HEK293 (cell line): ENCODE measurements around the gene SYNDIG1L.

Experiments
- CTCF ChIA-PET: fragments of 350-600 bp; formaldehyde crosslinking; extraction: SDS; loops from one replicate; lab custom pipeline; 2021; ENCODE audit warnings: antibody characterized with exemption; lab: Yijun Ruan, JAX
- POLR2A ChIA-PET: fragments of 300-600 bp; formaldehyde crosslinking; extraction: SDS; loops from one replicate; lab custom pipeline; 2020; ENCODE audit warnings: antibody characterized with exemption, inconsistent platforms; lab: Yijun Ruan, JAX
- H3K27ac ChIP-seq: fragments of 200-500 bp; sonication (Bioruptor generic); 2 replicates; pipeline ENCODE4 v1.5.1; 2014; ENCODE audit warnings: low read depth, low read length, control low read depth, inconsistent platforms; ENCODE audit errors: extremely low read depth
- H3K36me3 ChIP-seq, 2 experiments: fragments of 200-500 bp in 1 of 2; sonication (Bioruptor generic) in 1 of 2; 1 replicate in 1 of 2; 2 replicates in 1 of 2; pipeline ENCODE4 v1.5.1; 2014 to 2017; ENCODE audit warnings: inconsistent platforms in 2 of 2, low read length in 2 of 2; ENCODE audit not compliant: control insufficient read depth in 2 of 2, insufficient read depth in 1 of 2
- H3K4me1 ChIP-seq: fragments of 200-500 bp; sonication (Bioruptor generic); 2 replicates; pipeline ENCODE4 v1.5.1; 2014; ENCODE audit warnings: mild to moderate bottlenecking, low read length, inconsistent platforms; ENCODE audit not compliant: control insufficient read depth, insufficient read depth
- H3K4me3 ChIP-seq: 2 replicates; pipeline ENCODE4 v1.5.1; 2011; ENCODE audit warnings: low read depth, mild to moderate bottlenecking, control low read depth, low read length, moderate library complexity
- H3K9me3 ChIP-seq: fragments of 200-500 bp; sonication (Bioruptor generic); 2 replicates; pipeline ENCODE4 v1.5.1; 2014; ENCODE audit warnings: low read depth, low read length, inconsistent platforms; ENCODE audit not compliant: control insufficient read depth, insufficient read depth
- BCL11A ChIP-seq: fragments of 450-650 bp; formaldehyde crosslinking; IDR thresholded peaks from 2 replicates; pipeline ENCODE4 v1.5.1; 2016; ENCODE audit warnings: low read depth, missing biosample characterization, missing genetic modification characterization
- KLF10 ChIP-seq: fragments of 450-650 bp; IDR thresholded peaks from 2 replicates; pipeline ENCODE4 v1.5.1; 2018; ENCODE audit warnings: missing biosample characterization, mild to moderate bottlenecking, missing genetic modification characterization
- PRDM1 ChIP-seq: fragments of 450-650 bp; formaldehyde crosslinking; IDR thresholded peaks from 2 replicates; pipeline ENCODE4; 2016; ENCODE audit warnings: missing biosample characterization, missing genetic modification characterization
- ZFP41 ChIP-seq: fragments of 450-650 bp; formaldehyde crosslinking; IDR thresholded peaks from 2 replicates; pipeline ENCODE4 v1.5.1; 2016; ENCODE audit warnings: missing biosample characterization, missing genetic modification characterization, borderline replicate concordance
- ZNF157 ChIP-seq: fragments of 450-650 bp; formaldehyde crosslinking; IDR thresholded peaks from 2 replicates; pipeline ENCODE4 v1.5.1; 2016; ENCODE audit warnings: missing biosample characterization, missing genetic modification characterization
- ZNF19 ChIP-seq: fragments of 450-650 bp; formaldehyde crosslinking; IDR thresholded peaks from 2 replicates; pipeline ENCODE4; 2016; ENCODE audit warnings: missing biosample characterization, missing genetic modification characterization, low read depth
- ZNF223 ChIP-seq: fragments of 450-650 bp; formaldehyde crosslinking; IDR thresholded peaks from 2 replicates; pipeline ENCODE4 v1.5.1; 2016; ENCODE audit warnings: missing biosample characterization, missing genetic modification characterization
- ZNF239 ChIP-seq: fragments of 450-650 bp; formaldehyde crosslinking; IDR thresholded peaks from 2 replicates; pipeline ENCODE4 v1.5.1; 2016; ENCODE audit warnings: missing biosample characterization, missing genetic modification characterization
- ZNF366 ChIP-seq: fragments of 450-650 bp; formaldehyde crosslinking; conservative IDR thresholded peaks from 2 replicates; pipeline ENCODE4 v1.5.1; 2016; ENCODE audit warnings: missing biosample characterization, missing genetic modification characterization
- ZNF561 ChIP-seq: fragments of 450-650 bp; IDR thresholded peaks from 2 replicates; pipeline ENCODE4 v1.5.1; 2018; ENCODE audit warnings: missing biosample characterization, missing genetic modification characterization, borderline replicate concordance
- ZNF585B ChIP-seq: fragments of 450-650 bp; formaldehyde crosslinking; IDR thresholded peaks from 2 replicates; pipeline ENCODE4 v1.5.1; 2016; ENCODE audit warnings: missing biosample characterization, missing genetic modification characterization
- ZNF664 ChIP-seq: fragments of 450-650 bp; formaldehyde crosslinking; IDR thresholded peaks from 2 replicates; pipeline ENCODE4 v1.5.1; 2016; ENCODE audit warnings: missing biosample characterization, missing genetic modification characterization
- ZNF791 ChIP-seq: fragments of 450-650 bp; formaldehyde crosslinking; IDR thresholded peaks from 2 replicates; pipeline ENCODE4 v1.5.1; 2016; ENCODE audit warnings: missing biosample characterization, missing genetic modification characterization
- ZNF830 ChIP-seq: fragments of 450-650 bp; IDR thresholded peaks from 2 replicates; pipeline ENCODE4 v1.5.0; 2018; ENCODE audit warnings: missing biosample characterization, missing genetic modification characterization, low read depth, mild to moderate bottlenecking, moderate library complexity
- ZSCAN16 ChIP-seq: fragments of 450-650 bp; formaldehyde crosslinking; IDR thresholded peaks from 2 replicates; pipeline ENCODE4 v1.5.1; 2016; ENCODE audit warnings: missing biosample characterization, missing genetic modification characterization
- ZXDB ChIP-seq: fragments of 450-650 bp; formaldehyde crosslinking; IDR thresholded peaks from 2 replicates; pipeline ENCODE4 v1.5.1; 2016; ENCODE audit warnings: missing biosample characterization, missing genetic modification characterization
- TF ChIP-seq, protein P1 (sequence below): fragments of 450-650 bp; formaldehyde crosslinking; IDR thresholded peaks from 2 replicates; pipeline ENCODE4; 2016; ENCODE audit warnings: missing biosample characterization, missing genetic modification characterization
- TF ChIP-seq, protein P2 (sequence below): fragments of 450-650 bp; formaldehyde crosslinking; IDR thresholded peaks from 2 replicates; pipeline ENCODE4 v1.5.1; 2017; ENCODE audit warnings: missing biosample characterization, missing genetic modification characterization
- TF ChIP-seq, protein P3 (sequence below): fragments of 450-650 bp; formaldehyde crosslinking; IDR thresholded peaks from 2 replicates; pipeline ENCODE4 v1.5.1; 2016; ENCODE audit warnings: missing biosample characterization, missing genetic modification characterization
- TF ChIP-seq, protein P4 (sequence below): fragments of 450-650 bp; formaldehyde crosslinking; IDR thresholded peaks from 2 replicates; pipeline ENCODE4 v1.5.1; 2016; ENCODE audit warnings: missing biosample characterization, missing genetic modification characterization

Gene SYNDIG1L

DNA sequence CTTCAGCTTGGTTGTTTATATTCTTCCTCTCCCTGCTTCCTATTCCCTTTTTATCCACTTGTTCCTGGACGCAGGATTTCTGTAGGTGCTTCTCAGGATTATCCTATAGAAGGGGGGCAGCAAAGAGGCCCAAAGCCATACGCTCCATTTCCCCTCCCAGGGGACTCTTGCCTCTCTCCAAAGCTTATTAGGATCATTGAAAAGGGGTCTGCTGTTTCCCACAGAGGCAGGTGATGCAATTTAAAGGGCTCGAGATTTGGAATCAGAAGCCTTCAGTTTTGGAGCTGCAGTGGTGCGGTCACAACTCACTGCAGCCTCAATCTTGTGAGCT is 31.5 kb upstream of the SYNDIG1L start (continued):
- TF ChIP-seq, protein P1, sequence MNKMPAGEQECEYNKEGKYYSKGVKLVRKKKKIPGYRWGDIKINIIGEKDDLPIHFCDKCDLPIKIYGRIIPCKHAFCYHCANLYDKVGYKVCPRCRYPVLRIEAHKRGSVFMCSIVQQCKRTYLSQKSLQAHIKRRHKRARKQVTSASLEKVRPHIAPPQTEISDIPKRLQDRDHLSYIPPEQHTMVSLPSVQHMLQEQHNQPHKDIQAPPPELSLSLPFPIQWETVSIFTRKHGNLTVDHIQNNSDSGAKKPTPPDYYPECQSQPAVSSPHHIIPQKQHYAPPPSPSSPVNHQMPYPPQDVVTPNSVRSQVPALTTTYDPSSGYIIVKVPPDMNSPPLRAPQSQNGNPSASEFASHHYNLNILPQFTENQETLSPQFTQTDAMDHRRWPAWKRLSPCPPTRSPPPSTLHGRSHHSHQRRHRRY (tag by site-specific recombination): no peak

DNA sequence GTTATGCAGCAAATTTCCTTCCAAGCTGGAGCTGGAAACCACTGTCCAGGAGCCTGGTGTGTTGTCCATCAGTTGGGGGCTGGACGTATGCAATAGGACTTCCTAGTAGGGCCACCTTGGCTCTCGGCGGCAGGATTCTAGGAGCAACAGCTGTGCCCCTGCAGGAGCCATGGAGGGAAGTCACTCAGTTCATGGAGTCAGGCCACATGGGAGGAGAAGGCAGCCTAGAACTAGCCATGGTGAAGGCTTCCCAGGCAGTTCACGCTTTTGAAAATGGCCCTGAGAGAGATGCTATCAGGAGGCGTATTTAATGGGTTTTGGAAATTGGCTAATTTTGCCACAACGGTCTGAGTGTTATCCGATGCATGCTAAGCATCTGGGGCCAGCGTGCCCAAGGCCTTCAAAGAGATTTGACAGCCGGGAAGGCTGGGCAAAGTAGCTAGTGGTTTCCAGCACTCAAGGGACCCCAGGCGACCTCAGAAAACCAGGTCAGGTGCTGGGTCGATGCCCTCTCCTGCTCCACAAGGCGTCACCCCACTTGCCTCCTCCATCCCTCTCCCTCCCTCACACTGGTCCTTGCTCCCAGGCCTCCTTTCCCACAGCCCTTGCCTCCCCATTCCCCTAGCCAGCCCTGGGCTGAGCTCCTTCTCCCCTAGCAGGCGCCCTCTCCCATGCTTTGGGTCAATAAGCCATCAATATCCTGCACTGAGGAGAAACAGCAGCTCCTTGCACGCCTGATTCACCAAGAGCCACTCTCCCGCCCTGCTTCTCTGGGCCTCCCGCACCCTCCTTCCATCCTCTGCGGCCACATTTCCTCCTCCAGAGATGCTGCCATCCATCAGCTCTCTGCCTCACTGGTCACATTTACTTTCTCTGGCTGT is 30.9 kb upstream of the SYNDIG1L start:
- no peaks in the 10 kb centered on the region for H3K36me3 ChIP-seq
- no peak overlapping the region for H3K4me3 ChIP-seq
- CTCF ChIA-PET: interaction anchor here (0.6 kb wide), 1 partner anchor 8 kb away, joined by 3 read pairs; no protein-coding TSS in a partner anchor
- H3K4me1 ChIP-seq: no peaks in the 10 kb centered on the region
- TF ChIP-seq ZFP41 (no peak), ZXDB (tag by site-specific recombination) (no peak), PRDM1 (tag by site-specific recombination) (no peak), ZNF791 (tag by site-specific recombination) (no peak), ZSCAN16 (tag by site-specific recombination) (no peak), BCL11A (no peak), ZNF19 (no peak), ZNF830 (no peak), ZNF561 (tag by site-specific recombination) (no peak), ZNF366 (tag by site-specific recombination) (no peak), ZNF157 (tag by site-specific recombination) (no peak), KLF10 (tag by site-specific recombination) (no peak), ZNF664 (tag by site-specific recombination) (no peak), ZNF223 (no peak), ZNF239 (tag by site-specific recombination) (no peak), ZNF585B (no peak)
- TF ChIP-seq, protein P2, sequence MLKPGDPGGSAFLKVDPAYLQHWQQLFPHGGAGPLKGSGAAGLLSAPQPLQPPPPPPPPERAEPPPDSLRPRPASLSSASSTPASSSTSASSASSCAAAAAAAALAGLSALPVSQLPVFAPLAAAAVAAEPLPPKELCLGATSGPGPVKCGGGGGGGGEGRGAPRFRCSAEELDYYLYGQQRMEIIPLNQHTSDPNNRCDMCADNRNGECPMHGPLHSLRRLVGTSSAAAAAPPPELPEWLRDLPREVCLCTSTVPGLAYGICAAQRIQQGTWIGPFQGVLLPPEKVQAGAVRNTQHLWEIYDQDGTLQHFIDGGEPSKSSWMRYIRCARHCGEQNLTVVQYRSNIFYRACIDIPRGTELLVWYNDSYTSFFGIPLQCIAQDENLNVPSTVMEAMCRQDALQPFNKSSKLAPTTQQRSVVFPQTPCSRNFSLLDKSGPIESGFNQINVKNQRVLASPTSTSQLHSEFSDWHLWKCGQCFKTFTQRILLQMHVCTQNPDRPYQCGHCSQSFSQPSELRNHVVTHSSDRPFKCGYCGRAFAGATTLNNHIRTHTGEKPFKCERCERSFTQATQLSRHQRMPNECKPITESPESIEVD (tag by site-specific recombination): no peak
- TF ChIP-seq, protein P3, sequence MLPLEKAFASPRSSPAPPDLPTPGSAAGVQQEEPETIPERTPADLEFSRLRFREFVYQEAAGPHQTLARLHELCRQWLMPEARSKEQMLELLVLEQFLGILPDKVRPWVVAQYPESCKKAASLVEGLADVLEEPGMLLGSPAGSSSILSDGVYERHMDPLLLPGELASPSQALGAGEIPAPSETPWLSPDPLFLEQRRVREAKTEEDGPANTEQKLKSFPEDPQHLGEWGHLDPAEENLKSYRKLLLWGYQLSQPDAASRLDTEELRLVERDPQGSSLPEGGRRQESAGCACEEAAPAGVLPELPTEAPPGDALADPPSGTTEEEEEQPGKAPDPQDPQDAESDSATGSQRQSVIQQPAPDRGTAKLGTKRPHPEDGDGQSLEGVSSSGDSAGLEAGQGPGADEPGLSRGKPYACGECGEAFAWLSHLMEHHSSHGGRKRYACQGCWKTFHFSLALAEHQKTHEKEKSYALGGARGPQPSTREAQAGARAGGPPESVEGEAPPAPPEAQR (tag by site-specific recombination): no peak
- TF ChIP-seq, protein P4, sequence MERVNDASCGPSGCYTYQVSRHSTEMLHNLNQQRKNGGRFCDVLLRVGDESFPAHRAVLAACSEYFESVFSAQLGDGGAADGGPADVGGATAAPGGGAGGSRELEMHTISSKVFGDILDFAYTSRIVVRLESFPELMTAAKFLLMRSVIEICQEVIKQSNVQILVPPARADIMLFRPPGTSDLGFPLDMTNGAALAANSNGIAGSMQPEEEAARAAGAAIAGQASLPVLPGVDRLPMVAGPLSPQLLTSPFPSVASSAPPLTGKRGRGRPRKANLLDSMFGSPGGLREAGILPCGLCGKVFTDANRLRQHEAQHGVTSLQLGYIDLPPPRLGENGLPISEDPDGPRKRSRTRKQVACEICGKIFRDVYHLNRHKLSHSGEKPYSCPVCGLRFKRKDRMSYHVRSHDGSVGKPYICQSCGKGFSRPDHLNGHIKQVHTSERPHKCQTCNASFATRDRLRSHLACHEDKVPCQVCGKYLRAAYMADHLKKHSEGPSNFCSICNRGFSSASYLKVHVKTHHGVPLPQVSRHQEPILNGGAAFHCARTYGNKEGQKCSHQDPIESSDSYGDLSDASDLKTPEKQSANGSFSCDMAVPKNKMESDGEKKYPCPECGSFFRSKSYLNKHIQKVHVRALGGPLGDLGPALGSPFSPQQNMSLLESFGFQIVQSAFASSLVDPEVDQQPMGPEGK (tag by site-specific recombination): no peak
- POLR2A ChIA-PET: interaction anchor here (1.1 kb wide), 1 partner anchor 37 kb away, joined by 4 read pairs; the partner anchor contains the start of gene ISCA2
- no peaks in the 10 kb centered on the region for H3K9me3 ChIP-seq
- no peak overlapping the region for H3K27ac ChIP-seq
